RPMI7951 (cell line): Measurements from ENCODE around the gene AKR7A2. TPM values are rescaled to one million over a fixed set of nuclear protein-coding genes. Genes with fewer than 3 reads are reported as not detected.
A peak's percentile ranks its signal among the peaks of the same experiment; 100 is the strongest.

Experiments
- DNase-seq: peaks from one replicate; pipeline ENCODE4 v3.0.0-alpha.2; 2012; ENCODE audit warnings: low read depth
- total RNA-seq: library from RNA; depleted of rRNA; stranded (reverse); fragments of >200 nt; shearing (Covaris generic); gene quantifications from 2 replicates; pipeline ENCODE4 v1.2.3, GENCODE V29; 2014

AKR7A2 gene
- total RNA-seq, 1 experiment from 2014 or later, result 128 TPM

GRCh38 chr1:19325958-19326747 lies 14.2 kb upstream of the AKR7A2 start:
- no peak for DNase-seq

GRCh38 chr1:19325368-19325957 lies 13.5 kb upstream of the AKR7A2 start:
- DNase-seq, result no peak

- DNase-seq, result no peak
Observed at GRCh38 chr1:19324665-19324990, 12.7 kb upstream of the AKR7A2 start.

DNA sequence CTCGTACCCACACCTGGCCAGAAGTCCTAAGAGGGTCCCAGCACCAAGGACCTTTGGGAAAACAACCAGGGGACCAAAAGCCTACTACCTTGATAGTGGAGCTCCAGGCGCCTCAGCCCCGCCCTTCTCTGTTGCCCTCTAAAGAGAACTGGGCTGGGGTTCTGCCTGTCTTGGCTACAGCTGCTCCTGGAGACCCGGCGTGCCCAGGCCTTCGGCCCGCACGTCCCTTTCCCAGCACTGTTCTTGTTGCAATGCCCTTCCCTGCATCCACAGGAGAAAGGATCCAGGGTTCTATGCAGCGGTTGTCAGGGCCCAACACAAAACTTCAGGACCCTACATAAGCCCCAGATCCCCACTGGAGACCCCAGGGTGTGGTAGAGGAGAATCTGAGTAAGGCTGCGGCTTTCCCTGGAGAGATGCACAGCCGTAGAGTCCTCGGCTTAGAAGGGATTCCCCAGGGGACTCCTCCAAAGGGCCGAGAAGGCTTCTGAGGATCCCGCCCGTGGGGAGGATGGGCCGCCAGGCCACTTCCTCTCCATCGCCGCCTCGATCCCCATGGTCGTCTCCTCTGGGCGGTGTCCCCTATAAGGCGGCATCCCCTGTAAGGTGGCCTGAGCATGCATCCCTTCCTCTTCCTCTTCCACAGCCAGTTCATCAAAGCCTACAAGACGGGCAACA lies 12.2 kb upstream of the AKR7A2 start:
- no peak for DNase-seq

GRCh38 chr1:19322481-19322880 lies 10.5 kb upstream of the AKR7A2 start:
- DNase-seq, result no peak

GRCh38 chr1:19321071-19321470 lies 9.1 kb upstream of the AKR7A2 start:
- DNase-seq, result no peak

DNA sequence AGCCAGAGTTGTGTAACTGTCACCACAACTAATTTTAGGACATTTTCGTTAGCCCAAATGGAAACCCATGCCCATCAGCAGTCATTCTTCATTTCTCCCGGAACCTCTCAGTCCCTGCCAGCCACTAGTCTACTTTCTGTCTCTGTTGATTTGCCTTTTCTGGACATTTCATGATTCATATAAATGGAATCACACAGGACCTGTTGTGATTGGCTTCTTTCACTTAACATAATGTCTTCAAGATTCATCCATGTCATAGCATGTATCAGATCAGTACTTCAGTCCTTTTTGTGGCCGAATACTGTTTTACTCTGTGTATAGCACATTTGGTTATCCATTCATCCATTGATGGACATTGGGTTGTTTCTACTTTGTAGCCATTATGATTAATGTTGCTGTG lies 7.3 kb upstream of the AKR7A2 start:
- DNase-seq, result no peak

- no peak for DNase-seq
Observed at GRCh38 chr1:19317126-19317910, 5.4 kb upstream of the AKR7A2 start.

DNA sequence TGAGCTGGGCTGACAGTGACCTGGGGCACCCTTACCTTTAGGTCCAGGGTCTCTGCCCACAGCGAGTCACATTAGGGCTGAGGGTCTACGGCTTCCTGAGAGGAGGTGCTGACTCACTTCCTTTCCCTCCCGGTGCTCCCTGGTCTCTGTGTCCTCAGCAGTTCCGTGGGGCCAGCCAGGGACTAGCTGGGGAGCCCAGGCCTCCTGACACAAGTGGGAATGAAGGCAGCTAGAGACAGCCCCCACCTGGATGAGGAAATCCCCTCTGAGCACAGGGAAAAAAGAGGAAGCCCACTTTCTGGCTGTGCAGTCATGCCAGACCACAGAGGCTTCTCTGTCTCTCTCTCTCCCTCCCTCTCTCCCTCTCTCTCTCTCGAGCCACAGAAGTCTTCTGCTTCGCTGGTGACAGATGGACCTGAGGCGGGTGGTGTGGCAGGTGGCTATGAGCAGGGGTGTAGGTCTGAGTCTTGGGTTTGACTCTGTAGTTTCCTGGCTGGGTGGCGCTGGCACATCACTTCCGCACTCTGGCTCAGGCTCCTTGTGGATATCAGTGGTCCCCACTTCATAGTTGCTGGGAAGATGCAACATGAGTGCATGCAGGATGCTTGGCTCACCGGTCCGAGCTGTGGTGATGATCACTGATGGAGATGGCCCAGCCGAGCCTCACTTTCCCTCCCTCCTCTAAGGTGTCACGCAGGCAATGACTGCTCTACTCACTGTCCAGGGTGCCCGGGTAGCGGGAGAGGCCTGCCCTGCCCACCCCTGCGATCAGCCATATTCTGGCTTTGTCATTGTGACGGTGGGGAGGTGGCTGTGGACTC lies 3.6 kb upstream of the AKR7A2 start:
- peak; percentile 43 for DNase-seq

DNA sequence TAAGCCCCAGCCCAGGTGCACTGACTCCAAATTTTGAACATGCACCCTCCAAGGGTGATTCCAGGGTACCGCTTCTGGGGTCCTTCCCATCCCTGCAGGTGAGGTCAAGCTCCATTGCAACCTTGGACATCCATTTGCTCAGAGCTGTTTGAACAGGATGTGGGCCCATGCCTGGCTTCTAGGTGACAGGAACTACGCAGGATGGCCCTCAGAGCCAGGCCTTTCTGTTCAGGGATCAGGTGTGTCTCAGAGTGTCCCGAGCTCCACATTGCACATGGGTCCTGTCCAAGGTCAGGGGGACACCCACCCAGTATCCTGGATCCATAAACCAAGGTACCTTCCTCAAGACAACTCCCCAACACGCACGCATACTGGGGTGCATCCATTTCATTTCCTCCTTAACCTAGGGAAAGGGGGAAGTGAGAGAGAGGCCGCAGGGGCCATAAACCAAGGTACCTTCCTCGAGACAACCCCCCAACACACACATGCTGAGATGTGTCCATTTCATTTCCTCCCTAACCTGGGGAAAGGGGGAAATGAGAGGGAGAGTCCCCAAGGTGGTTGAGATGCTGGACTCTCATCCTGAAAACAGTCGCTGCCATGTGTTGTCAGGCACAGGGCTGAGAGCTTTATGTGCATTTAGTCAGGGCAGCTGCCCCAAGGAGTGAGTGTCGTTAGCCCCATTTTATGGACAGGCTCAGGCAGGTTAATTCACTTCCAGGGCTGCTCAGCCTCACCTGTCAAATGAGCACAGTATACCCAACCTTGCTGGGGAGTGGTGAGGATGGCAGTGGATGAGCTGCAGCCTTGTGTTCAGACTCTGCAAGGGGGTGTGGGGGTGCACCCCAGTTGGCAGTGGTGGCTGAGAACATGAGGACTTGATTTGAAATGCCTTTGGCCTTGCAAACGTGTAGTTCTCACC lies 2.3 kb upstream of the AKR7A2 start:
- no peak for DNase-seq

DNA sequence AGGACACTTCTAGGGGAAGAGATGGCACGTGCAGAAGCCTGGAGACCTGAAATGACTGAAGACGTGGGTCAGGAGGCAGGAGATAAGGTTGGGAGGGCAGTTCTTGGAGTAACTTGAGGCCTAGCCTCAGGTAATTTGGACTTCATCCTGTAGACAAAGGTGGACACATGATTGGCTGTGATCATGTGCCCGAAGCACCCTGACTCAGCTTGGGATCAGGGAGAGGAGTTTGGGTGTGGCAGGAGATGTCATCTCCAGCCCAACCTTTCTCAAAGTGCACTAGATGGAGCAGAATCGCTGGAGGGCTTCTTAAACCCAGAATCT lies 1.7 kb upstream of the AKR7A2 start:
- DNase-seq, result no peak

DNA sequence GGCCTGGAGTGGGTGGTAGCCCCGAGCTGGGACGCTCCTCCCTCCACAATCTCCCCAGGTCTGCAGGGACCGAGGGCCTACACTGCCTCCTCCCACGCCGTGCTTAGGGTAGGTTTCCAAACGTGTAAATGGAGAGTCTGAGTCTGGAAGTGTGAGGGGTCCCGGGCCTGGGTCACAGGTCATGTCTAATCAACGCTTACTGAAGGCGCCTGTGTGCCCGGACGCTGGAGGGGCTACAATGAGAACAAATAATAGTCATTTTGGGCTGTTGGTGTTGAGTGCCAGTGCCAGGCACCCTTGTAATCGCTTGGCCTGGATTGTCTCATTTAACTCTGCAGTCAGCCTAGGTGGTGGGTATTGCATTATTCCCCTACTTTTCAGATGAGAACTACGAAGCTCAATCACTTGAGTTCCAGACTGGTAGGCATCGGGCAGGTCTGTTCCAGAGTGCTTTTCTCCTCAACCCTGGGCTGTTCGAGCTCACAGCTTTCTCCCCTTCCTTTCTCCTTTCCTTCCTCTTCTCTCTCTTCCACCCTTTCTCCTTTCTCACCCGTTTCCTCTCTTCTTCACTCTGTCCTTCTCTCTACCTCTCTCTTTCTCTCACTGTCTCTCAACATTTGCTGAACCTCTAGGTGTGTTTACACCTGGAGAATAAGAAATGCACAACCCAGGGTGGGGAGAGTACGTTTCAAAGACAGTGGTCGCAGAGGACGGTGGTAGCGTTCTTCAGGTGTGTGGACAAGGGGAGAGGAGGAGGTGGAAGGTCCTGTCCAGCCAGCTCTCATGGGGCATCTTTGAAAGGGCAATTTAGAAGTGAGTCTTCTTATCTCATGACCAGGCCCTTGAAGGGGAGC lies 1.1 kb upstream of the AKR7A2 start:
- DNase-seq, result no peak

DNA sequence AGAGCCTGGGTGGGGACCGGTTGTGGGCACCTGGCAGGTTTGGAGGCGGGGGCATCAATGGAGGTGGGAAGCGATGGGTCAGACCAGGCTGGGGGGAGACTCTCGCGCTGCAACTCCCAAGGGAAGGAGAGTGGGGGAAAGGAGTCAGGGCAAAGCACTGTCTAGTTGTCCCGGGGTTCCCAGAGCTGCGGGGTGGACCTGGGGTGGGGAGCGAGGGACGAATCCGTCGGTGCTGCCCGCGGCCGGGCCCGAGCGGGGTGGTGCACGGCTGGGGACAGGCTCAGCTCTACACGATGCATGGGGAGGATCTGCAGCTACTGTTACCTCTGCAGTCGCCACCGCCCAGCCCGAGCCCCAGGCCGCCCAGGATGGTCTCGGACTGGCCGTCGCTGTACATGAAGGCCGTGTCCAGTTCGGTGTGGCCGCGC lies 427 bp downstream of the AKR7A2 start:
- DNase-seq, result no peak

DNA sequence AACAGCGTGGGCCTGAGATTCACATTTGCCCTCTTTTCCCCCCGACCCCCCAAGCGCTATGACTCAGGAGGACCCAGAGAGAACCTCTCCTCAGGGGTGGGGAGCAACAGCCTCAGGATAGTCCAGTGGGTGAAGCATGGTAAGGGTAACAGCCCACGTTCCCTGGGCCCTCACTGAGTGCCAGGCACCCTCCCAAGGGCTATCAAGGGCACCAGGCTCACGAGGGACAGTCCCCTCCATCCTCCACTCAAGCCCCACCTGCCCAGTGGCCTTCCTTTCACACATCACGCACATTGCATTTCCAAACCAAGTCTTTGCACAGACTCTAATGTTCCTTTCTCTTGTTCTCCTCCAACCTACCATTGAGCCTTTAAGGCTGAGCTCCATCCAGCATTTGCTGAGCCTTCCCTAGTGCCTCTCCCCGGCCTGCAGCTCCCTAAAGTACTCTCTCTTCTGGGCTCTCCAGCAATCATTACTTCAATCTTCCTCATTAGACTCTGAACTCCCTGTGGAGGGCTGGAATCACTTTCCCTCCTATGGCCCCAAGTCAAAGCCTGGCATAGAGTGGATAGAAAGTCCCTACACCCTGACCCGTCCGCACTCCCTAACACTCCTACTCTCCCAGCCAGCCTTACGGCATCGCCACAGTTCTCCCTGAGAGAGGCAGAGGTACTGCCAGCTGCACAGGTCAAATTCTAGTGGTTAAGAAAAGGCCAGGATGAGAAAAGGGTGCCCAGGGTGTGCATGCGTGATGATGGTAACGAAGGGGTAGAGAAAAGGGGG lies 1.0 kb downstream of the AKR7A2 start:
- no peak for DNase-seq

DNA sequence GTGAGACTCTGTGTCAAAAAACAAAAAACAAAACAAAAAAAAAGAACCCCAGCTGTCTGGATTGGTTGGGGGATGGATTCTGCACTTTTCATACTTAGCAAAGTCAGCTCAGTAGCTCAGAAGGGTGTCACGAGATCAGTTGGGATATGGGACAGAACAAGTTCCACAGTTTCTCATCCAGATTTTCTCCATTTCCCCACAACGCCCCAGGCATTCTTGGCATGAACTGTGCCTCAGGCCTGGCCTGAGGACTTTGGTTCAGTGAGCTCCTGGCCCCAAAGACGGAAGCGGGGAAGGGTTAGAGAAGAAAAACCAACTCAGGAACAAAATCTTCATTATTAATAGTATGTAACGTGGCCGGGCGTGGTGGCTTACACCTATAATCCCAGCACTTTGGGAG lies 1.9 kb downstream of the AKR7A2 start:
- no peak for DNase-seq

DNA sequence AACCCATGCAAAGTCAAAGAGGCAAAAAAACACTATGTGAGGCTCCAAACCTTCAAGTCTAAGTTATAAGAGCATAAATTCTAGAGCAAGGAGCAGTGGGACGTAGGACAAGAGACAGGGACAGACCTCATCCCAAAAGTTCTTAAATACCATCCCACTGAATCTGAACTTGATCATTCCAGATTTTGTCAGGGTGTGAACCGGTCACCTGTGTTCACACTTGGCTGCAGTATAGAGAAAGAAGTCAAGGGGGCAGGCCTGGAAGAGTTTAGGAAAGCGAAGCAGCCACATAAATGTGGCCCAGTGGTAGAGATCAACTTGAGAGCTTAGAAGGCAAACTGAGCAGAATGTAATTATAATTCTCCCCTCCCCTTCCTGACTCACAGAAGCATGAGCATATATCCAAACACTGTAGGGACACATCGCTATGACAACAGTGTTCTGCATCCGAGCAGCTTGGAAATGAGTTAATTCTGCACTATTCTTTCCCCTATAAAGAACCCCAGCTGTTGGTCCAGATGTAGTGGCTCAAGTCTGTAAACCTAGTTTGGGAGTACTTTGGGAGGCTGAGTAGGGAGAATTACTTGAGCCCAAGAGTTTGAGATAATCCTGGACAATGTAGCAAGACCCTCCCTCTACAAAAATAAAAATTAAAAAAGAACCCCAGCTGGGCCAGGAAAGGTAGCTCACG lies 2.7 kb downstream of the AKR7A2 start:
- peak; percentile 63 for DNase-seq

DNA sequence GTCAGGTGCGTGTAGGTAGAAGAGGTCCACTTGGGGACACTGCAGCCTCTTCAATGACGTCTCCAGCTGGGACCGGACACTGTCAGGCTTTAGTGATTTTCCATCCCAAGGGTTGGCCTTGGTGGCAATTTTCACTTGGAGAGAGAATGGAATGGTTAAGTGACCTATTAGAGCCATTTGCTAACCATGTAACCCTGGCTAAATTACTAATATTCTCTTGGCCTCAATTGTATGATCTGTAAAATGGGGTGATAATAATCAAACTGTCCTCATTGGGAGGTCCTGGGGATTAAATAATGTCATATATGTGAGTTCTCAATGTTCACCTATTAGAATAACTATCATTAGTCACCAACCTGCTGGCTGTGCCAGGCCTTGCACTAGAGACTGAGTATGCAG lies 3.4 kb downstream of the AKR7A2 start:
- DNase-seq, result no peak
